ENCODE results near the gene YBX3.

YBX3 gene

DNA sequence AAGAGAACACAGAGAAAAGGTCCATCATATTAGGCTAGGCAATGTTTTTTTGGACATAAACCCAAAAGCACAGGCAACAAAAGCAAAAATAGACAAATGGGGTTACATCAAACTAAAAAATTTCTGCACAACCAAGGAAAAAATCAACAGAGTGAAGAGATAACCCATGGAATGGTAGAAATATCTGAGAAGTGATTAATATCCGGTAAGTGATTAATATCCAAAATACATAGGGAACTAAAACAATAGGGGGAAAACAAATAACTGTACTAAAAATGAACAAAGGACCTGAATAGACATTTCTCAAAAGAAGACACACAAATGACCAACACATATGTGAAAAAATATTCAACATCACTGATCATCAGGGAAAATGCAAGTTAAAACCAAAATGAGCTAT is 53.6 kb downstream of the YBX3 start:
- no peak for DNase-seq (ENCODE audit: low read depth in 2 of 2)

DNA sequence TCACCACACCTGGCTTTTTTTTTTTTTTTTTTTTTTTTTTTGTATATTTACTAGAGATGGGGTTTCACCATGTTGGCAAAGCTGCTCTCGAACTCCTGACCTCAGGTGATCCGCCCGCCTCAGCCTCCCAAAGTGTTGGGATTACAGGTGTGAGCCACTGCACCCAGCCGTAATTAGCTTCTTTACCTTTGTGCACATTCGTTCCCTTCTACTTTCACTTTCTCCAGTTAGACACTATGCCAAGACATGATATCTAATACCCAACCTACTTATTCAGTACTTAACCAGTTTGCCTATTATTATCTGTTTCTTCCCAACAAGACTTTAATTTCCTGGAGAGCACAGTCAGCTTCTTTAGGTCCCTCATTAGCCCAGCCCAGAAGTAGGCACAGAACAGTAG is 54.6 kb downstream of the YBX3 start:
- DNase-seq (ENCODE audit: low read depth in 2 of 2), result no peak

- no peak for DNase-seq (ENCODE audit: low read depth in 2 of 2)
These were observed 55.5 kb downstream of the YBX3 start for GRCh38 chr12:10667581-10667980.

- no peak for DNase-seq (ENCODE audit: low read depth in 2 of 2)
These were observed 58.6 kb downstream of the YBX3 start for GRCh38 chr12:10664499-10664898.

DNA sequence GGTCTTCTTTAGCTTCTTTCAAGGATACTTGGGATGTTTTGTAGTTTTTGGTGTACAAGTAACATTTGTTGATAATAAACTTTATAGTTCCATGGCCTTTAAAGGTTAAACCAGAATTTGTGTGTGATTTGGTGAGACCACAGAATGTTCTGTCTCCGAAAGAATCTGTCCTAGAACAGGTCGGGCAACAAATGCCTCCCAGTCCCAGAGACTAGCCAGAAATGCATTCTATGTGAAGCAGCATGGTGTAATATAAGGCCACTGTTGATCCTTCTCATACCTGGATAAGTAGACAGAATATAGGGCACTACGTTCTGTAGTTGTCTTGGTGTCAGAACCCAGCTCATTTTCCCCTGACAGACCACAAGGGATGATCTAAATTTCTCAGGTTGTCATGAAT is 59.3 kb downstream of the YBX3 start:
- no peak for DNase-seq (ENCODE audit: low read depth in 2 of 2)

GRCh38 chr12:10661338-10661737 is 61.8 kb downstream of the YBX3 start:
- no peak for DNase-seq (ENCODE audit: low read depth in 2 of 2)

- DNase-seq (ENCODE audit: low read depth in 2 of 2), result no peak
These were observed 69.1 kb downstream of the YBX3 start for GRCh38 chr12:10654003-10654402.

DNA sequence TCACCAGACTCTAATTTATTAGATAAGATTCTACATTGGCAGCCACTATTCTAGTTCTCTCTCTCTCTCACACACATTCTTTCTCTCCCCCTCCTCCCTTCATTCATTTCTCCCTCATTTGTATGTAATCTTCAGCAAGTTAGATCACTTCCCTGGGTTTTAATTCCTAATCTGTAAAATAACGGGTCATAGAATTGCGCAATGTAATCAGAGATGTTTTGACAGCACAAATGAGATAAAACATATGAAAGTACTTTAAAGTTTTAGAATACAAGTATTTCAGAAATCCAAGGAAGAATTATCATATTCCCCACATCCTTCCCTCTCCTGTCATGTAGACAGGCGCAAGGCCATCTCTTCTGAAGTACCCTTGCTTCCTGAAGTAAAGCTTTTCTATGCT is 70.9 kb downstream of the YBX3 start:
- DNase-seq (ENCODE audit: low read depth in 2 of 2), result no peak
